NCI-H2171 (cell line): ENCODE data around the gene ABCG1.

Experiments
- DNase-seq: peaks from one replicate; lab custom pipeline; 2025; lab: John Stamatoyannopoulos, UW

Gene ABCG1

DNA sequence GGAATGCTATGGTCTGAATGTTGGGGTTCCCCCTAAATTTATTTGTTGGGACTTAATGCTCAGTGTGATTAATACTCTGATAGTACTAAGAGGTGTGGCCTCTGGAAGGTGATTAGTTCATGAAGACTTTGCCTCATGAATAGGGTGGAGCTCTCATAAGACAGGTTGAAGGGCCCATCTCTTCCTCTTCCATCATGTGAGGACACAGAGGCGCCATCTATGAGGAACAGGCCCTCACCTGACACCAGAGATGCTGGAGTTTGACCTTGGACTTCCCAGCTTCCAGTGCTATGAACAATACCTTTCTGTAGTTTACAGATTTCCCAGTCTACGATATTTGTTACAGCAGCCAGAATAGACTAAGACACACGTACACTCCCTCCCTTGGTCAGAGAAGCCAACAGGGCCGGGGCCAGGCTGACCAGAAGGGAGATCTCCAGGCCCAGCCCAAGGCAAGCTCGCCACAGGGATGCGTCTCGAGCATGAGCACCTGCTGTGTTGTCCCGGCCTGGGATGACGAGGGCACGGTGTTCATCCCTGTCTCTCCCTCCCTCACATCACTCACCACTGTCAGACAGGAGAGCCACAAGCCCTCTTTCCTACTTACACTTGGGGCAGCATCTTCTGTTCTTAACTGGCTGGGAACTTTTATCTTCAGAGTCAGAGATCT, 4.7 kb upstream of the ABCG1 start:
- DNase-seq = no peak

DNA sequence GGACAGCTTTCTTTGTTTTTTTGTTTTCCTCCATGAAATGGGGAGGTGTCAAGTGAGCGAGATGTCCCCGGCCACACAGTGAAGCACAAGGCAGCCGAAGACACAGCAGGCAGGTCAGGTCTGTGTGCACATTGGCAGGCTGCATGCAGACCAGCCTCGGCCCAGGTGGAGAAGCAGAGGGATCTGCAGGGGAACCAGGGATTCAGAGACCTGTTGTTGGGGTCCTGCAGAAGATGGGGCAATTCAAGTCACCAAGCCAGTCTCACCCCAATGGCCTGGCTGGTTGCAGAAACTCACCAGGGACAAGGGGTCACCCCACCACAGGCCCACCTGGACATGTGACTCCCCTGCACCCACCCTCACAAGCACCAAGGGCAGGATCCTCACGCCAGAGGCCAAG, 4.0 kb upstream of the ABCG1 start:
- DNase-seq = no peak

DNA sequence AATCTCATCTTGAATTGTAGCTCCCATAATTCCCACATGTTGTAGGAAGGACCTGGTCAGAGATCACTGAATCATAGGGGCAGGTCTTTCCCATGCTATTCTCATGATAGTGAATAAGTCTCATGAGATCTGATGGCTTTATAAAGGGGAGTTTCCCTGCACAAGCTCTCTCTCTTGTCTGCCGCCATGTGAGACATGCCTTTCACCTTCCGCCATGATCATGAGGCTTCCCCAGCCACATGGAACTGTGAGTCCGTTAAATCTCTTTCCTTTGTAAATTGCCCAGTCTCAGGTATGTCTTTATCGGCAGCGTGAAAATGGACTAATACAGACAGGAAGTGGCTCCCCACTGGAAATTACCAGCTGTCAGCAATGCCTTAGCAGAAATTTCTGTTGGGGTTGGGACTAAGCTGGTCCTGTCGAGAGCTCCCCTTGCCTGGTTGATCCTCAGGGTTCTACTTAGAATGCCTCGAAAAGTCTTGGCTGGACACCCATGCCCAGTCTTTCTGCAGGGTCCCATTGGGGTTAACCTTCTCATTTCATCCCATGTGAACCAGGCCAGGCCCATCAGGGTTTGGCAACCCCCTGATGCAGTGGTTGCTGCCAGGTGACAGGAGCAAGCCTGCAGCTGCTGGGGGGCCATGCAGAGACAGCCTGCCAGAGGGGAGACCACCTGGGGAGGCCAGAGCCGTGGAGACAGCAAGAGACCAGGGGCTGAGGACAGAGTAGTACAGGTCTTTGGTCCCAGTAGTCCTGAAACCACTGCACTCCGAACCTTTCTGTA, 2.8 kb upstream of the ABCG1 start:
- no peak for DNase-seq

DNA sequence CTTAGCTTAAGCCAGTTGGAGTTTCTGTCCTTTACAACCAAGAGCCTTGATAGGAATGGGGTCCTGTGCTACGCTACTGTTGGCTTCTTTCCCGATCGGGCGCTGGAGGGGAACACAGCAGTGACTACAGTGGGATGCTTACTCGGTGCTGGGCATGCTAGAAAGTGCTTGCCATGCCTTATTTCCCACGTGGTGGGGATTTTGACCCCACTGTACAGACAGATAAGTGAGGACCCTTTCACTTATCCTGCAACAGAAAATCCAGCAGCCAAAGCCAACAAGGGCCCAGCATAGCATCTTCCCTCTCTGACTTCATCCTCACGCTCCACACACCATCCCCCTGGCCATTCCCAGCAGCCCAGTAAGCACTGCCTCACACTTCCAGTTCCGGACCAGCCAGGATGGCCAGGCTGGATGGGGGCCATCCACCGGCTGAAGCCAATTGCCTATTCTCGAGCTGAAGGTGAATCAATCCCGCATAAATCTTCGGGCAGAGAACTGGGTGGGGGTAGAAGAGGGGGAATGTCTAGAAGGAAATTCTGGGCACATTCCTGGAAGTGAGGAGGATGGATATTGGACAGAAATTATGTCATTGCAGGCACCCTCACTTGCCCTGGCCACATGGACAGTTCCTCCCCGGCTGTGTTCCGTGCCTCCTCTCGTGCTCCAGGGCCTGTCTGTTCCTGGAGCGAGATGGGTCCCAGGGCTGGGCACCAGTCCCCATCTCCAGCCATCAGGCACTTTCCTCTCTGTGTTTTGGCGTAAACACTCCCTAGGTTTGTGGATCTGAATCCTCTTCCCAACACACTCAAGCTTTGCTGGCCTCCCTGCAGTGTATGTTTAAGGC, 2.0 kb upstream of the ABCG1 start:
- DNase-seq = no peak

DNA sequence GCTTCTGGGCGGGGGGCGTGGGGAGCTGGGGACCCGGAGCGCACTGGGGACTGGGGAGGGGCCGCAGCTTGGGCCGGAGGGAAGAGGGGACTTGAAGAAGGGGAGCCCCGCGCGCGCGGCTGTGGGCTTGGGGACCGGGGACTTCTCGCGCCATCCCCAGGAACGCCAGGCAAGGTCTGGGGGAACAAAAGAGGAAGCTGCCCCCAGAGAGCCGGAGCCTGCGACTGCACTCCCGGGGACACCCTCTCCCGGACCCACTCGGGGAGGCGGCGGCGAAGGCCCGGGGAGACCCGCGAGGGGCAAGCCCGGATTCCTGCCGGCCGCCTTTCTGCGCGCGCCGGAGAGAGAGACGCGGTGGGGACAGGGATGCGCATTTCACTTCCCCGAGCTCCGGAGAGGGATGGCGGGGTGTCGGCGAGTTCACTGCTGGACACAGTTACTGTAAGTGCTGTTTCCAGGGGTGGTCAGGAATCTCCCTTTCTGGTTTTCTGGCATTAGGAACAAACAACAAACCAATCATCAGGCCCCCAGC, 732 bp downstream of the ABCG1 start:
- peak; percentile 18 for DNase-seq

DNA sequence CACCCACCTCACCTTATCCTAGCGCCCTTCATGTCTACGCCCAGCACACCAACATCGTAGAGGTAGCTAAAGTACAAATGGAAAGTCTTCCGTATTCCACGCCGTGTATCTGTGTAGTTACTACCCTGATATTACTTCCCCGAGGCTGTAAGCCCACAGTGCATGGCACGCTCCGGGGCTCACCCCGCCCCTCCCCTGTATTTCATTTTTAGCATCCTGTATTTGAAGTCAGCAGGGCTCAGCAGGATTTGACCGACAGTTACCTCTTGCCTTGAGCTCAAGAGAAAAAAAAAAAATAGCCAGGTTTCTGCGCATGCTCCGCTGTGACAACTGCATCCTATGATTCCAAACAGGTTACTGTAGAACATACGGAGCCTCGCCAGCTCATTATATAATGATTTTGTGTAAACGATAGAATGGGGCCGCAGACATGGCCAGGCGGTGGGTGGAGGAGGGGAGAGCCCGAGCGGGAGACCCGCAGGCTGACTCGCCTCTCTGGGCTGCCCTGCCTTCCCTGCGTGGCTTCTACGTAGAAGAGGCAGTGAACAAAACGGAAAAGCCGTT, 1.3 kb downstream of the ABCG1 start:
- peak; percentile 83 for DNase-seq

DNA sequence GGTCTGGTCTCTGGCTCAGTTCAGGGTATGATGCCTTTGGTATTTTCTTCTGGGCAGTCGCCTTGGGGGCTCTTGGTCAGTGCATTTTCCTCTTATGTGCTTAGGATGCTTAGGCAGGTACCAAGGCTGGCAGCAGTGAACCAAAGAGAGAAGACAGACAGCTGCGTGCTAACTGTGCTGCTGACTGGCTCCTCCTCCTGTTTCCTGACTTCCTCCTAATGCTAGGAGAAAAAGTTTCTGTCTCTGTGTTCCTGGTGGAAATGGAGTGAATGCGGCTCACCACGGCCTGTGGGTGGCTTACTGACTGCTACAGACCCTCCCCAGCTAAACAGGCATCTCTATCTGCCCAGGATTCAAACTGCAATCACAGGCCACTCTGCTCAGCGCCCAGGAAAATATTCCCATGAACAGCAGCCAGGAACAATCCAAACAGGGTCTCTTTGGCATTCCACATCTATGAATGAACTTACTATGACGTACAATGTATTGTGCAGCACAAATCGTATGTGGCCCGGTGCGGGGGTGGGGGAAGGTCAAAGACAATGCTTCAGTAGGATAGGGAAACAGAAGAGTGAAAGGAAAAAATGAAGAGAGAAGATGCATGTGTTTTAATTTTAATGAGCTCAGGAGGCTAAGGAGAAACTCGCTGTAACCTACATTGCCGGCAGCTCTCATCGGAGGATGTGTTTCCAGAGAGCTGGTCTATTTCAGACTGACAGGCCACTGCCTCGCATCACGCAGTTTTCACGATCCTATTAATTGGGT, 2.8 kb downstream of the ABCG1 start:
- DNase-seq = no peak

DNA sequence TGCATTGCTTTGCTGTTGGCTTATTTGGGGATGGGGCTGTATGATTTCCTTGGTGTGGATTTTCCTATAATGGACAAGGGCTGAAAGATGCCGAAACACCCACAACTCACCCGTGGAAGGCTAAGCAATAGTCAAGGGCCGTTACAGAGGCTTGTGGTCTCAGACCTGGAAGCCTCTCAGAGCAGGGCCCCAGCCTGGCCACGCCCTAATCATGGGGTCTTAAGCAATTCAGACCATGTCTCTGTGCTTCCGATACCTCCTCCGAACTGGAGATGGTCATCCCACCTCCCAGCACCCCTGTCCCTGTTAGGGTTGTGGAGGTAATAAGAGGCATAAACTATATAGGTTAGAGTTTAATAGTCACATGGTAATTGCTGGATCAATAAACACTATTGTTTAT, 3.4 kb downstream of the ABCG1 start:
- DNase-seq = no peak

DNA sequence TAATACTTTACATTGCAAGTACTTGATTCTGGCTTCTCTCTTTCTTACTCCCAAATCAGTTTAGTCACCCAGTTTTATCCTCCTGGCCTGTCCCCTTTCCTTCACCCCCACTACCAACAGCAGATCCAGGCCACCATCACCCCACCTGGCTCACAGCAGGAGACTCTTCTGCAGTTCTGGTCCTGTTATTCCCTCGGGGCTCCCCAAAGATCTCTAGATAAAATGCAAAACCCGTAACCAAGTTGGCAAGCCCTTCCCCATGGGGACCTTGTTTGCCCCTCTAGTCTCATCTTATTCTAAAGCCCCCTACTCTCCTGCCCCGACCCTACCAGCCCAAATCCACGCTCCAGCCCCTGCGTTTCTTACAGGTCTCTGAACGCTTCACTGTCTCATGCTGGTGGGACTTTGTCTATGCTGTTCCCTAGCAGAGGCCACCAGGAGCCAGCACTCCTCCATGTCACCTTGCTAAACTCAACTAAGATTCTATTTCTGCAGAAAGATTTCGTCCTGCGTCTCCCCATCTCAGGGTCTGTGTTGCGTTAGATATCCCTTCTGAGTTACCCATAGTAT, 4.0 kb downstream of the ABCG1 start:
- no peak for DNase-seq

DNA sequence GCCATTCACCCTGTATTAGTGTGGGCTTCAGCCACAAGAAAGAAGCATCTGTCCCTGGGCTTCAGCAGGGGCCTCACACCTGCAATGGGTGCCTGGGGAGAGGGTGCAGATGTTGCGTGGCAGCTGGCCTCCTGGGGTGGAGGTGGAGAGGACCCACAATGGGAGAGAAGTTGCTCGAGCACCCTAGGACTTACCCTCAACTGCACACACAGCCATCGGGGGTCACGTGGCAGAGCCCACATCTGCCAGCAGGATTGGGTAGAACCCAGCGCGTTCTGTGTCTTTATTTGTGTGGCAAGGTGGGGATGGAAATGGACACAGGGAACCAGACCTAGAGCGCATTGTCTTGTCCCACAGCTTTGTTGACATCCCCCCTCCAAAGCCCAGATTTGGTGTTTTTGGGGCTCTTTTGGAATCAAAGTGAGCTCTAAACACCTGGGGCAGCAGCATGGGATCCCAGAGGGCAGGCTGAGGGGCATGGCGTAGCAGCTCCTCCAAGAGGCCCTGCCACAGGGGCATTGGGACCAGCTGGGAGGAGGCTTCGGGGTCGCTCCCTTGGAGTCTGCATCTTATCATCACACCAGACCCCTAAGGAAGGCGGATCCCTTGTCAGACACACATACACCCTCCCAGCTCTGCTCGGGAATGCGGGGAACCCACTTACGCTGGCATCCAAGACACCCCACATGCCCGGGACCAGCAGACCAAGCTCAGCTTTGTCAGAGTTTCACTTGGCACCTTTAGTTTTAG, 5.1 kb downstream of the ABCG1 start:
- DNase-seq = no peak

DNA sequence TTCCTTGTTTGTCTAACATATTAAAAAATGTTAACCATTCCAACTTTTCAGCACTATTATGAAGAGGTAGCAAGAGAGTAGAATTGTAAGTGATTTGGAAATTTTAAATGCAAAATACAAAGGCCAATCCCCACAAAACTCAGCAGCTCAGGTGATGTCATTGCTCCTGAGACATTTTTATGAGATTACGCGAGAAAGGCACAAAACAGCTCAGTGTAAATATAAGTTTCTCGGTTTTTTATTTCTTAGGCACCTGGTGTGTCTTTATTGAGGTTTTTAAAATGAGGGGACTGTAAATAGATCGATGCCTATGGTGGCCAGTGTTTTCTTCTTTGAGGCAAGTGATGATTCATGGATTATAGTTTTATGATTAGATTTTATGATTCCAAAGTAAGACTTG, 6.1 kb downstream of the ABCG1 start:
- DNase-seq = no peak

DNA sequence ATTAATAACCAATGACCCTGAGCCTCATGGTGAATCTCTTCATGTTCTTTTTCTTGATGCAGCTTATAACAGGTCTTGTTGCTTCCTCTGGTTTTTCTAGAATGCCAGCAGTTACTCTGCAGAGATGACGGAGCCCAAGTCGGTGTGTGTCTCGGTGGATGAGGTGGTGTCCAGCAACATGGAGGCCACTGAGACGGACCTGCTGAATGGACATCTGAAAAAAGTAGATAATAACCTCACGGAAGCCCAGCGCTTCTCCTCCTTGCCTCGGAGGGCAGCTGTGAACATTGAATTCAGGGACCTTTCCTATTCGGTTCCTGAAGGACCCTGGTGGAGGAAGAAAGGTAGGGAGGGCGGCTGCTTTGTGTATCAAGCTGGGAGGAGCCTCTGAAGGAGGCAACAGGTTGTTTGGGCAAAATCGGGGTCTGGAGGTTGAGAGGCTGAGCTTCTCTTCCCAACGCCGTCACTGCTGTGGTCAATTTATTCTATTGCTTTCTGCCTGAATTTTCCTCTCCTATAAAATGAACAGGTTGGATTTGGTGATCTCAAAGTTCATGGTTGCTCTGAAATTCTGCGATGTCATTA, 6.7 kb downstream of the ABCG1 start:
- no peak for DNase-seq

DNA sequence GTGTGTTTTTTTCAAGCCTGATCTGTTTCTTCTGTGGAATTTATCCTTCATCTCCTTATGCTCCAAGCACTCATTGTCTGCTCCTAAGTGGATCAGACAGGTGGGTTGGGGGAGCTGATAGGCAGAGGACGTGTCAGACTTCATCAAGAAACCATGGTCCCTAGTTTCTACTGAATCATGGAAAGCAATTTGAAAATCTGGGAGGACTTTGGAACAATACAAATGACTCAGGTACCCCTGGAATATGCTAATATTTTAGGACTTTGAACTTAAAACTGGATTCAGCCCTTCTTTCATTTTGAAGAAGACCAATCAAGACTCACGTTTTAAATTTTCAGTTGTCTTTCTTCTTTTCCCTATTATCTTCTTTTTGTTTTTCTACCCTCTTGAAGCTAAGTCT, 7.7 kb downstream of the ABCG1 start:
- no peak for DNase-seq

DNA sequence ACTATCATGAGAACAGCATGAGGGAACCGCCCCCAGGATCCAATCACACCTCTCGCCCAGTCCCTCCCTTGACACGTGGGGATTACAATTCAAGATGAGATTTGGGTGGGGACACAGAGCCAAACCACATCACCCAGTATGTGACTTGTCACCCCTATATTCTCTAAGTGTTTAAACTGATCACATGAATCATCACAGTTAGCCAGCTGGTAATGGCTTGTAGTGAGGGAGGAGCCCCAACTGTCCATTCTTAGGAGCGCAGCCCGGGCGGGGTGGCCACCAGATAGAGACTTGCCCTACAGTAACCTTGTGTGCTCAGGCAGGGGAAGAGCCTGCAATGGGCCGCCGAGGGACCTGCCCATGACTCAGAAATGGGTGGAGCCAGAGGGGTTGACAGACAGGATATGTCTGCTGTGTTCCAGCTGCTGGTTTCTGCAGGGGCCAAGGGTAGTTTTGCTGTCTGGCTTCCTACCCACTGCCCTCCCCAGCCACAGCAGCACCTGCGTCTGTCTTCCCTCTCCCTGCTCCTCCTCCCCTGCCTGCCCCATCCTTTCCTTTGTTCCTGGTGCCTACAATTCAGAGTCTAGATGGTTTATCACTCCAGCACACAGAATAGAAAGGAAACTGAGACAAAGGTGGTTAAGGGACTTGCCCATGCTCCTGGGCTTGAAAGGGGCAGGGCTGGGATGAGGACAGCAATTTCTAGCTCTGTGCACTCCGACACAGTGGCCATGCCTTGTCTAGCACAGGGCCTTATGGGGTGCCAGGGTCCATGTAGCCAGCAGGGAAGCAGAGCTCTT, 9.2 kb downstream of the ABCG1 start:
- no peak for DNase-seq

DNA sequence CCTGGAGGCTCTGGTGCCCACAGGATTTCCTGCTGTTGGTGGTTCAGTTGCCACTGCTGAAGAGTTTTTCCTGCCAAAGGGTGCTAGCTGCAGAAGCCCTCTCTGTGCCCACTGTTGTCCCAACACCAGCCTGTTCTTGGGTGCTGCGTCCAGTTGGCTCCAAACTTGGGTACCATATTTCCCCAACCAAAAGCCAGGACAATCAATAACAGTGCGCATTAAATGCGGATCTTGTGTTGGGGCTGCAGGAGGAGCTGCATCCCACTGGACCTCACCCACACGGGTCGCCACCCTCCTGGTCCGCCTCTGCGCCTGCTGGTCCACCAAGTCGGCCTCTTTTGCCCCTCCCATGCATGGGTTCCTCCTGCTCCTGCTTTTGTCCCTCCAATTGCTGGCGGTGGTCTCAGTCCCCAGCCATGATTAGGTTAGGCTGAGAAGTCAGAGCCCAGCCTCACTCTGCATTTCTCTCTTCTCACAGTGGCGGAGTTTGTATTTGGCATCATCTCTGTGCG, 9.8 kb downstream of the ABCG1 start:
- DNase-seq = no peak

DNA sequence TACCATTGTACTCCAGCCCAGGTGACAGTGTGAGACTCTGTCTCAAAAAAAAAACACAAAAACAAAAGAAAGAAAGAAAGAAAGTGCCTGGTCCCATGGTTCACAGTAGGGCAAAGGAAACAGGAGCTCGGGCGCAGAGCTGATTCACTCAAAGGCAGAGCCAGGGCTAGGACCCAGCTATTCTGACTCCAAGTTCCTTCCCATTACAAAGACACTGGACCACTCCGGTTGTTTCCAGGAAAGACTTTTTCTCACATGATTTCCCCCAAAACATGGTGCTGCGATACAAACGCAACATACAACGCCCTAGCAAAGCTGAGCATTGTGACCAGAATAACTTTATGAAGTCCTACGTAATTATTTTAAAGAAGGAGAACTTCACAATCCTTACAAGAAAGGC, 10.7 kb downstream of the ABCG1 start:
- DNase-seq = no peak

DNA sequence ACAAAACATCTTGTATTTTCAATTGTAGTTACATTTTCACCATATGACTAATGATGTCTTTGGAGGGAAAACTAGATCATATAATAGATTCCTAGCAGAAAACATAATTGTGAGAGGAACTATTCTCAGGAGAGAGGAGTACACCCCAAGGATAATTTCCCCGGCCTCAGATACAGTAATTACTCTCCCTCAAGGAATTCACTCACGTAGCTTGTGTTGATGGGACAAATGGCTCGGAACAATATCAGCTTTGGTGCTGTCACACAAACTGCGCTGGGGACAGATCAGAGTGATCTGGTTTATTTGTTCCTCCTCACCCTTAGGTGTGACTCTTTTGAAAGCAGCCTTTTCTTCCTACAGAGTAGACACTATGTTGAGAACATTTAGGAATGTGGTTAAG, 11.2 kb downstream of the ABCG1 start:
- DNase-seq = no peak

DNA sequence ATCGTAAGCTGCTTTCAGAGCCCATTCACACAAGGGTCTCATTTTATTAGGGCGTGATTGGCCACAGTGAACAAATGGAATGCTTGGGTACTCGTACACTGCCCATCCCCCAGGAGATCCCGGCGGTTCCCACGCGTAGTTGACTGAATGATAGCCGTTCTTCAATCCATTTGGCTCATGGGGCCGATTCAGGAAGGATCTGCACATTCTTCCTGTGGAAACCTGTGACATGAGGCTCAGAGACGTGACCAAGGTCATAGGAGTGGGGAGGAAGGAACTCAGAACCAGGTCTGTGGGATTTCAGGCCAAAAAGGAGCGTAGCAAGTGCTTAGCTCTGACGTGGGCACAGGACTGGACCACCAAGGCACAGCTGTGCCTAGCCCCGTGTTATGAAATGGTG, 11.7 kb downstream of the ABCG1 start:
- DNase-seq = no peak

DNA sequence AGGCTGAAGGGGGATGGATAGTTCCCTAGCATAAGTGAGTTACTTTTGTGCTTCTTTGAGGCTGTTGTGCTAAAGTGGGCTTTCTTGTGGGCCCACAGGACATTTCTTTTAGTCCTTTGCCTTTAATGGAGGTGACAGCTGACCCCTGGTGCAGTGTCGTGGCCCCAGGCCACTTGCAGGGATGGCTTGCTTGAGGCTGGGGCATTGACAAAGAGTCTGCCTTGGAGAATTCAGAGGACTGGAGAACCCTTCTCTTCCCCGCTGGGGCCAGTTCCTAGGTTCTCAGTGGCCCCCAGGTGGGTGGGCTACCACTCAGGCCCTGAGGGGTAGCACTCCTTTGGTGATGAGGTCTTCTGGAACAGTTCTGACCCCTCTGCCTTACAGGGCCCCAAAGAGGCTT, 12.8 kb downstream of the ABCG1 start:
- DNase-seq = no peak
